ENCODE measurements around the gene GABRG3. TPM values are rescaled to one million over a fixed set of nuclear protein-coding genes. Genes with fewer than 3 reads are reported as not detected.

GABRG3 gene
- total and polyA plus RNA-seq, 2 experiments from 2014 or later, result 0.10 to 1.4 TPM

DNA sequence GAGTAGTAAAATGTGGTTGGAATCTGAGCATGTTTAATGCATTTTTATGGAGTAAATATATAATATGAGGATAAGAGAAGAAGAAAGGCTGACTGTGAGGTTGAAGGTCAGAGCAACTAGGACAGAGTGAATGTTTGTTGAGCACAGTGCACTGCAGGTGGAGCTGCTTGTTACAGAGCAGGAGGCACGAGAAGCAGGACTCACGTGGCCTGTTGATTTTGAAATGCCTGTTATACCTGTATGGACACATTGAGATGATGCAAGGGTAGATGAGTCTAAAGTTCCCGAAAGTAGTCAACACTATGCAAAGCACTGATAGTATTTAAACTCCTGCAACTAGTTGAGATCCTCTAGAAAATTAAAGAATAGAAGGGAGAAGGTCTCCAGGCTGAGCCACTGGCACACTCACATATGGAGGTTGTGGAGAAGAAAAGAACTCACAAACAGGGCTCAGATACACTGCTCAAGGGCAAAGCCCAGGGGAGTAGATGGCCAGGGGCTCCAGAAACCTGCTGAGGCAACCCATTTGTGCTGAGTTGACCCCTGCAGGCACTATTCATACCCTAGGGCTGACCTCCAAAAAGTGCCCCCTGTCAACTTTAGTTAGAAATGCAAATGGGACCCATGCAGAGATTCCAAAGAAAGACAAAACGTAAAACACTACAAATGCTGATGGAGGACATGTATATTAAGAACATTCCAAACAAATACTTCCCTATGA, 541.5 kb downstream of the GABRG3 start (continued):
- no peak for TF ChIP-seq CTCF (conservative IDR thresholded peaks at IDR 0.05; ENCODE audit: low read depth in 2 of 2)
- no peak for TF ChIP-seq REST (IDR thresholded peaks at IDR 0.05; ENCODE audit: unreplicated experiment)
- no peak for TF ChIP-seq STAT1 (IDR thresholded peaks at IDR 0.05; ENCODE audit: unreplicated experiment)
- no peak for TF ChIP-seq ZNF331 (CRISPR knock-in tag; IDR thresholded peaks at IDR 0.05; ENCODE audit: low read depth)
- TF ChIP-seq ZNF114 (CRISPR knock-in tag; IDR thresholded peaks at IDR 0.05), result no peak
- no peak for TF ChIP-seq EZH2 (IDR thresholded peaks at IDR 0.05; ENCODE audit: low read depth, unreplicated experiment)
- TF ChIP-seq EZH2phosphoT487 (IDR thresholded peaks at IDR 0.05; ENCODE audit: unreplicated experiment), result no peak
- no peak for TF ChIP-seq JUNB (IDR thresholded peaks at IDR 0.05; ENCODE audit: unreplicated experiment)
- TF ChIP-seq POLR2AphosphoS5 (IDR thresholded peaks at IDR 0.05; ENCODE audit: low read depth), result no peak
- TF ChIP-seq ETS1 (IDR thresholded peaks at IDR 0.05), result no peak
- no peak for TF ChIP-seq CREB1 (CRISPR knock-in tag; IDR thresholded peaks at IDR 0.05; ENCODE audit: low read depth)

- Histone ChIP-seq H4K20me1 (replicated peaks; ENCODE audit: insufficient read depth) (no peaks in the 10 kb centered on the region), H3K4me2 (no peak overlapping the region), H3F3A (replicated peaks; ENCODE audit: low read depth) (no peaks in the 10 kb centered on the region), H2AFZ (no peak overlapping the region), H3K4me1 (ENCODE audit: insufficient read depth) (no peaks in the 10 kb centered on the region), H3K79me2 (replicated peaks; ENCODE audit: insufficient read depth) (no peaks in the 10 kb centered on the region), H3K27me3 (ENCODE audit: insufficient read depth) (no peaks in the 10 kb centered on the region), H3K36me3 (ENCODE audit: insufficient read depth) (peaks cover 2% of the 10 kb centered on the region; the same call in 1 of the 2 replicates), H3K4me3 (no peak overlapping the region), H3K27ac (ENCODE audit: low read depth) (no peak overlapping the region), H3K9me2 (ENCODE audit: insufficient read depth) (0 out of 2 replicates have a peak, but pooled peaks cover 6% of the 10 kb centered on the region)
- Mint-ChIP-seq H3K4me3 (no peak overlapping the region), H3K36me3 (ENCODE audit: low read depth) (peaks cover 12% of the 10 kb centered on the region), H3K4me1 (peaks cover 9% of the 10 kb centered on the region; the same call in 2 of the 3 replicates), H3K9me3 (peaks cover 16% of the 10 kb centered on the region), H3K27me3 (ENCODE audit: insufficient read depth, low read depth, poor library complexity) (peaks cover 4% of the 10 kb centered on the region), H3K27ac (no peak overlapping the region)
- DNase-seq (ENCODE audit: low spot score) (no peak), ATAC-seq (no peak)
- TF ChIP-seq JUNB (IDR thresholded peaks at IDR 0.05; ENCODE audit: unreplicated experiment) (no peak), ETS1 (IDR thresholded peaks at IDR 0.05) (no peak), ZNF114 (CRISPR knock-in tag; IDR thresholded peaks at IDR 0.05) (no peak), POLR2AphosphoS5 (IDR thresholded peaks at IDR 0.05; ENCODE audit: low read depth) (no peak), STAT1 (IDR thresholded peaks at IDR 0.05; ENCODE audit: unreplicated experiment) (no peak), REST (IDR thresholded peaks at IDR 0.05; ENCODE audit: unreplicated experiment) (no peak), NANOG (IDR thresholded peaks at IDR 0.05; ENCODE audit: borderline replicate concordance) (no peak), CTCF (conservative IDR thresholded peaks at IDR 0.05; ENCODE audit: low read depth in 2 of 2) (no peak)
Observed at GRCh38 chr15:27514526-27514925, 543.5 kb downstream of the GABRG3 start.

Data from GM23338 (cell line).